ENCODE data around the gene SHMT2.
A peak's percentile ranks its signal among the peaks of the same experiment; 100 is the strongest.

The SHMT2 gene

GRCh38 chr12:57183939-57184725 is 45.4 kb upstream of the SHMT2 start:
- no peak overlapping the region for H3K27ac ChIP-seq
- ChIA-PET CTCF (interaction anchor here (0.6 to 9.6 kb wide), 6 partner anchors 11 to 115 kb away, joined by 3 to 89 read pairs (median 4); partner anchors contain the start of genes LRP1 and STAT6), POLR2A (ENCODE audit: low non-redundant PET) (interaction anchor here (0.5 to 0.6 kb wide), 2 partner anchors 60 to 96 kb away, joined by 3 to 4 read pairs; no protein-coding TSS in a partner anchor)
- no peak for DNase-seq (ENCODE audit: low spot score)
- no peak for TF ChIP-seq CTCF (conservative IDR thresholded peaks at IDR 0.05; ENCODE audit: low read depth)

- no peak for DNase-seq (ENCODE audit: low spot score)
- no peak for TF ChIP-seq CTCF (conservative IDR thresholded peaks at IDR 0.05; ENCODE audit: low read depth)
- ChIA-PET CTCF (interaction anchor here (1.9 to 9.6 kb wide), 2 partner anchors 60 to 116 kb away, joined by 4 to 89 read pairs; partner anchors contain the start of gene LRP1), POLR2A (ENCODE audit: low non-redundant PET) (no interaction called here)
- peak overlapping the region; percentile 4; the same call in 1 of the 2 replicates for H3K27ac ChIP-seq
Measured at GRCh38 chr12:57185403-57185802, 44.1 kb upstream of the SHMT2 start.

- ChIA-PET CTCF (interaction anchor here (1.0 to 9.6 kb wide), 3 partner anchors 10 to 117 kb away, joined by 4 to 89 read pairs (median 4); partner anchors contain the start of gene LRP1), POLR2A (ENCODE audit: low non-redundant PET) (no interaction called here)
- TF ChIP-seq CTCF (conservative IDR thresholded peaks at IDR 0.05; ENCODE audit: low read depth), result no peak
- 0 out of 2 replicates have a peak overlapping the region, but pooled peaks have one; percentile 1 for H3K27ac ChIP-seq
- no peak for DNase-seq (ENCODE audit: low spot score)
Measured at GRCh38 chr12:57185906-57186508, 43.5 kb upstream of the SHMT2 start.

GRCh38 chr12:57187222-57188089 is 42.1 kb upstream of the SHMT2 start:
- CTCF ChIA-PET, result interaction anchor here (0.6 to 9.6 kb wide), 6 partner anchors 12 to 87 kb away, joined by 3 to 89 read pairs (median 7); partner anchors contain the start of gene LRP1
- no peak for DNase-seq (ENCODE audit: low spot score)
- H3K27ac ChIP-seq, result peak overlapping the region; percentile 42
- no peak for TF ChIP-seq CTCF (conservative IDR thresholded peaks at IDR 0.05; ENCODE audit: low read depth)
- POLR2A ChIA-PET (ENCODE audit: low non-redundant PET), result no interaction called here

- TF ChIP-seq CTCF (conservative IDR thresholded peaks at IDR 0.05; ENCODE audit: low read depth), result no peak
- no peak for DNase-seq (ENCODE audit: low spot score)
- ChIA-PET POLR2A (ENCODE audit: low non-redundant PET) (no interaction called here), CTCF (interaction anchor here (1.3 to 1.6 kb wide), 3 partner anchors 12 to 76 kb away, joined by 5 to 8 read pairs (median 6); no protein-coding TSS in a partner anchor)
- H3K27ac ChIP-seq, result peak overlapping the region; percentile 42
Measured at GRCh38 chr12:57188090-57188425, 41.5 kb upstream of the SHMT2 start.

GRCh38 chr12:57190037-57190436 is 39.5 kb upstream of the SHMT2 start:
- DNase-seq (ENCODE audit: low spot score), result no peak
- H3K27ac ChIP-seq, result peak overlapping the region; percentile 59
- no peak for TF ChIP-seq CTCF (conservative IDR thresholded peaks at IDR 0.05; ENCODE audit: low read depth)
- ChIA-PET CTCF (interaction anchor here (0.6 to 1.1 kb wide), 3 partner anchors 14 to 67 kb away, joined by 3 to 6 read pairs (median 4); no protein-coding TSS in a partner anchor), POLR2A (ENCODE audit: low non-redundant PET) (no interaction called here)
